CD4-positive, CD25-positive, alpha-beta regulatory T cell (primary cell): ENCODE data around the gene TREML2. TPM values are rescaled to one million over a fixed set of nuclear protein-coding genes. Genes with fewer than 3 reads are reported as not detected.

Source experiments
- ATAC-seq, 2 donors: fragments of 150-1000 bp; cut with Tn5 transposase; one replicate each; pipeline ENCODE4 v1.10.0; 2021; ENCODE audit warnings: low read depth in 2 of 2, moderate number of reproducible peaks in 2 of 2, moderate library complexity in 1 of 2
- DNase-seq, 3 donors: peaks; one replicate each; pipeline versions ENCODE4 v3.0.0 to v3.0.0-alpha.2; 2012 to 2022; ENCODE audit warnings: mixed read lengths in 1 of 3
- H3K27ac ChIP-seq: one replicate; pipeline ENCODE4 v1.7.0; 2013; ENCODE audit warnings: mild to moderate bottlenecking, low read length; ENCODE audit not compliant: insufficient read depth, poor library complexity, severe bottlenecking
- H3K27me3 ChIP-seq: one replicate; pipeline ENCODE4 v1.7.0; 2013; ENCODE audit warnings: low read length; ENCODE audit not compliant: control insufficient read depth, insufficient read depth
- H3K36me3 ChIP-seq: one replicate; pipeline ENCODE4 v1.7.0; 2013; ENCODE audit warnings: mild to moderate bottlenecking, low read length, moderate library complexity; ENCODE audit not compliant: control insufficient read depth, insufficient read depth
- H3K4me1 ChIP-seq: 2 replicates; pipeline ENCODE4 v1.7.0; 2013; ENCODE audit warnings: mild to moderate bottlenecking, low read length; ENCODE audit not compliant: insufficient read depth, control insufficient read depth, poor library complexity, severe bottlenecking
- H3K4me3 ChIP-seq: one replicate; pipeline ENCODE4 v1.7.0; 2013; ENCODE audit warnings: low read depth, mild to moderate bottlenecking, low read length, moderate library complexity
- H3K9me3 ChIP-seq, 2 experiments: 1 replicate in 1 of 2; 2 replicates in 1 of 2; pipeline ENCODE4 v1.7.0; 2013; ENCODE audit warnings: low read length in 2 of 2, mild to moderate bottlenecking in 1 of 2, moderate library complexity in 1 of 2; ENCODE audit not compliant: control insufficient read depth in 2 of 2
- H3K27ac Mint-ChIP-seq, 3 donors: one replicate each; pipeline ENCODE4 v1.8.0; 2020 to 2022; ENCODE audit warnings: mild to moderate bottlenecking in 3 of 3, mixed read lengths in 3 of 3, moderate library complexity in 2 of 3
- H3K27me3 Mint-ChIP-seq: one replicate; pipeline ENCODE4 v1.8.0; 2022; ENCODE audit warnings: mild to moderate bottlenecking, mixed read lengths
- H3K36me3 Mint-ChIP-seq: one replicate; pipeline ENCODE4 v1.8.0; 2020; ENCODE audit warnings: mixed read lengths
- H3K4me1 Mint-ChIP-seq, 4 donors: one replicate each; pipeline ENCODE4 v1.8.0; 2020 to 2022; ENCODE audit warnings: mixed read lengths in 4 of 4, mild to moderate bottlenecking in 1 of 4
- H3K4me3 Mint-ChIP-seq, 4 donors: one replicate each; pipeline ENCODE4 v1.8.0; 2020 to 2022; ENCODE audit warnings: mild to moderate bottlenecking in 4 of 4, mixed read lengths in 4 of 4, moderate library complexity in 3 of 4
- H3K9me3 Mint-ChIP-seq, 7 donors: one replicate each; pipeline ENCODE4 v1.8.0; 2020 to 2022; ENCODE audit warnings: mixed read lengths in 7 of 7, mild to moderate bottlenecking in 3 of 7, moderate library complexity in 2 of 7
- polyA plus RNA-seq, 4 donors: library from polyadenylated mRNA; unstranded; fragments of 300-500 nt; fragmentation: Illumina TruSeq; gene quantifications; one replicate each; pipeline ENCODE4 v1.2.3, GENCODE V29; 2021
- total RNA-seq: library from RNA; stranded (reverse); gene quantifications from one replicate; pipeline ENCODE4 v1.2.3, GENCODE V29; 2022

The TREML2 gene
- total and polyA plus RNA-seq, 5 donors from 2014 or later = 0.64 to 1.7 (median 1.4) TPM

- ATAC-seq (no peak), DNase-seq (no peak)
- Mint-ChIP-seq H3K4me3 (no peak overlapping the region), H3K9me3 (peaks cover 0 to 5% (median 0%) of the 10 kb centered on the region in 7 donors), H3K4me1 (peaks cover 5 to 32% (median 18%) of the 10 kb centered on the region in 4 donors), H3K27ac (peak overlapping the region in 1 of 3 donors; percentile 75), H3K27me3 (peaks cover 8% of the 10 kb centered on the region), H3K36me3 (no peaks in the 10 kb centered on the region)
- H3K36me3 ChIP-seq = no peaks in the 10 kb centered on the region
- no peak overlapping the region for H3K27ac ChIP-seq
- peaks cover 1 to 4% of the 10 kb centered on the region in 2 experiments for H3K9me3 ChIP-seq
- no peak overlapping the region for H3K4me3 ChIP-seq
- no peaks in the 10 kb centered on the region for H3K27me3 ChIP-seq
- H3K4me1 ChIP-seq = peaks cover 6% of the 10 kb centered on the region
Observed at GRCh38 chr6:41184761-41185160, 16.2 kb downstream of the TREML2 start.

GRCh38 chr6:41182069-41183034 is 18.6 kb downstream of the TREML2 start:
- Histone ChIP-seq H3K27me3 (no peaks in the 10 kb centered on the region), H3K4me3 (no peak overlapping the region), H3K4me1 (peaks cover 6% of the 10 kb centered on the region), H3K36me3 (no peaks in the 10 kb centered on the region), H3K27ac (no peak overlapping the region), H3K9me3 (no peaks in the 10 kb centered on the region)
- peak; percentile 27 to 83 (median 57) for DNase-seq
- peaks cover 14% of the 10 kb centered on the region for H3K27me3 Mint-ChIP-seq
- ATAC-seq = peak; percentile 85 to 88
- H3K9me3 Mint-ChIP-seq = no peaks in the 10 kb centered on the region
- no peaks in the 10 kb centered on the region for H3K36me3 Mint-ChIP-seq
- H3K4me3 Mint-ChIP-seq = no peak overlapping the region
- H3K27ac Mint-ChIP-seq = peak overlapping the region in 1 of 3 donors; percentile 24
- H3K4me1 Mint-ChIP-seq = peaks cover 5 to 23% (median 12%) of the 10 kb centered on the region in 4 donors

- ATAC-seq = no peak
- peak overlapping the region in 1 of 3 donors; percentile 24 for H3K27ac Mint-ChIP-seq
Observed at GRCh38 chr6:41181566-41181965, 19.4 kb downstream of the TREML2 start.

DNA sequence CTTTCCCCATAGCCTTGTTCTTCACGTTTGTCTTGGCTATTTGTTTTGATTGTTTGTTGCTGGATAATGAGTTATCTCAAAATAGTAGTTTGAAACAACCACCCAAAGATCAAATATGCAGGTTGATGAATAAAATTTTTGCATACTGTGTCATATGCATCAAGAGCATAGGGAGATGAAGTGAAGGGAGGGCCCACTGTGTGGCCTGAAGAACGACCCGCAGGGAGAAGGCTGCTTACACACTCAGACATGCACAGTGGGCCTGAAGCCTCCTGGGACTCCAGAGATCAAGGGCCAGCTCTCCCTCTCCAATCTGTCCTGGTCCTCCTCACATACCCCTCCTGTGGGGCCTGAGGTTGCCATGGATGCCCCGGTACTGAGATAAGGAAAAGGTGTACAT is 21.8 kb downstream of the TREML2 start:
- ATAC-seq (no peak), DNase-seq (no peak)
- Histone ChIP-seq H3K9me3 (no peaks in the 10 kb centered on the region), H3K36me3 (no peaks in the 10 kb centered on the region), H3K4me1 (peaks cover 6% of the 10 kb centered on the region), H3K27ac (no peak overlapping the region), H3K27me3 (peaks cover 4% of the 10 kb centered on the region), H3K4me3 (no peak overlapping the region)
- H3K9me3 Mint-ChIP-seq = no peaks in the 10 kb centered on the region
- H3K27ac Mint-ChIP-seq = no peak overlapping the region
- peaks cover 7% of the 10 kb centered on the region for H3K27me3 Mint-ChIP-seq
- H3K4me3 Mint-ChIP-seq = no peak overlapping the region
- H3K36me3 Mint-ChIP-seq = no peaks in the 10 kb centered on the region
- H3K4me1 Mint-ChIP-seq = peaks cover 5 to 14% (median 7%) of the 10 kb centered on the region in 4 donors

More at GRCh38 chr6:41181566-41181965, 19.4 kb downstream of the TREML2 start:
- Histone ChIP-seq H3K4me3 (no peak overlapping the region), H3K9me3 (no peaks in the 10 kb centered on the region), H3K27me3 (peaks cover 3% of the 10 kb centered on the region), H3K27ac (no peak overlapping the region), H3K36me3 (no peaks in the 10 kb centered on the region), H3K4me1 (peaks cover 6% of the 10 kb centered on the region)
- H3K9me3 Mint-ChIP-seq = no peaks in the 10 kb centered on the region
- peaks cover 7% of the 10 kb centered on the region for H3K27me3 Mint-ChIP-seq
- no peaks in the 10 kb centered on the region for H3K36me3 Mint-ChIP-seq
- DNase-seq = no peak
- no peak overlapping the region for H3K4me3 Mint-ChIP-seq
- H3K4me1 Mint-ChIP-seq = peaks cover 5 to 23% (median 8%) of the 10 kb centered on the region in 4 donors

GRCh38 chr6:41177695-41178094 is 23.3 kb downstream of the TREML2 start:
- H3K27ac Mint-ChIP-seq = no peak overlapping the region
- Histone ChIP-seq H3K9me3 (no peaks in the 10 kb centered on the region), H3K27me3 (peaks cover 4% of the 10 kb centered on the region)

GRCh38 chr6:41177287-41177686 is 23.7 kb downstream of the TREML2 start:
- no peak for DNase-seq
- Mint-ChIP-seq H3K4me3 (no peak overlapping the region), H3K27ac (no peak overlapping the region), H3K27me3 (peaks cover 7% of the 10 kb centered on the region), H3K9me3 (no peaks in the 10 kb centered on the region), H3K36me3 (no peaks in the 10 kb centered on the region), H3K4me1 (peaks cover 4 to 13% (median 5%) of the 10 kb centered on the region in 4 donors)
- Histone ChIP-seq H3K4me1 (peaks cover 5% of the 10 kb centered on the region), H3K4me3 (no peak overlapping the region), H3K27ac (no peak overlapping the region), H3K9me3 (no peaks in the 10 kb centered on the region), H3K27me3 (peaks cover 4% of the 10 kb centered on the region), H3K36me3 (no peaks in the 10 kb centered on the region)
- no peak for ATAC-seq

More at GRCh38 chr6:41177695-41178094, 23.3 kb downstream of the TREML2 start:
- no peak overlapping the region for H3K4me3 ChIP-seq
- no peak overlapping the region for H3K27ac ChIP-seq
- peaks cover 6% of the 10 kb centered on the region for H3K4me1 ChIP-seq
- H3K36me3 Mint-ChIP-seq = no peaks in the 10 kb centered on the region
- DNase-seq (no peak), ATAC-seq (no peak)
- no peaks in the 10 kb centered on the region for H3K9me3 Mint-ChIP-seq
- peaks cover 5 to 14% (median 7%) of the 10 kb centered on the region in 4 donors for H3K4me1 Mint-ChIP-seq
- no peak overlapping the region for H3K4me3 Mint-ChIP-seq
- H3K36me3 ChIP-seq = no peaks in the 10 kb centered on the region
- H3K27me3 Mint-ChIP-seq = peaks cover 7% of the 10 kb centered on the region

DNA sequence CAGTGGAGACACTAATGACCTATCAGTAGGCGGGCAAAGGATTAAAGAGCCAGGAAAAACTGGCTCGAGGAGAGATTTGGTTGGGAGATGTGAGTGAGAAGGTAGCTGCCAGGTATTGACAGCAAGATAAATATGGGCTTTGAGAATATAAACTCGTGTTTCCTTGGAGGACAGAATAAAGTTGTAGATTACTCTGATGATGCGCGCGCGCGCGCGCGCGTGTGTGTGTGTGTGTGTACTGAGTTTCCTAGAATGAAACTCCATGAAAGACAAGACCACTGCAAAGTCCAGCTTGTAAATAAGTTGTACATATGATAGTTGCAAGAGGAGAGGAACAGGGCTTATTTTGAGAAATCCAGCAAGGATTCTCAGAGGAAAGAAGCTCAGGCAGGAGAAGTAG is 24.8 kb downstream of the TREML2 start:
- no peaks in the 10 kb centered on the region for H3K36me3 Mint-ChIP-seq
- DNase-seq (no peak), ATAC-seq (no peak)
- H3K4me3 Mint-ChIP-seq = no peak overlapping the region
- no peak overlapping the region for H3K27ac ChIP-seq
- peaks cover 0 to 2% (median 0%) of the 10 kb centered on the region in 4 donors for H3K4me1 Mint-ChIP-seq
- no peaks in the 10 kb centered on the region for H3K36me3 ChIP-seq
- peaks cover 7% of the 10 kb centered on the region for H3K27me3 Mint-ChIP-seq
- H3K4me3 ChIP-seq = no peak overlapping the region
- H3K9me3 Mint-ChIP-seq = no peaks in the 10 kb centered on the region
- H3K27me3 ChIP-seq = peaks cover 4% of the 10 kb centered on the region
- no peaks in the 10 kb centered on the region for H3K9me3 ChIP-seq
- H3K27ac Mint-ChIP-seq = no peak overlapping the region
- H3K4me1 ChIP-seq = no peaks in the 10 kb centered on the region
